Stimulated activated CD8-positive, alpha-beta memory T cell treated with anti-CD3 and anti-CD28 coated beads, Interleukin-2, amount 100 ng/mL, for 48 hours (primary cell): ENCODE measurements around the gene IFT27.

Source experiments
- DNase-seq, 2 donors: peaks; one replicate each; pipeline ENCODE4 v3.0.0-alpha.2; 2020; ENCODE audit warnings: low read depth in 2 of 2

Gene IFT27, protein sequence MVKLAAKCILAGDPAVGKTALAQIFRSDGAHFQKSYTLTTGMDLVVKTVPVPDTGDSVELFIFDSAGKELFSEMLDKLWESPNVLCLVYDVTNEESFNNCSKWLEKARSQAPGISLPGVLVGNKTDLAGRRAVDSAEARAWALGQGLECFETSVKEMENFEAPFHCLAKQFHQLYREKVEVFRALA

DNA sequence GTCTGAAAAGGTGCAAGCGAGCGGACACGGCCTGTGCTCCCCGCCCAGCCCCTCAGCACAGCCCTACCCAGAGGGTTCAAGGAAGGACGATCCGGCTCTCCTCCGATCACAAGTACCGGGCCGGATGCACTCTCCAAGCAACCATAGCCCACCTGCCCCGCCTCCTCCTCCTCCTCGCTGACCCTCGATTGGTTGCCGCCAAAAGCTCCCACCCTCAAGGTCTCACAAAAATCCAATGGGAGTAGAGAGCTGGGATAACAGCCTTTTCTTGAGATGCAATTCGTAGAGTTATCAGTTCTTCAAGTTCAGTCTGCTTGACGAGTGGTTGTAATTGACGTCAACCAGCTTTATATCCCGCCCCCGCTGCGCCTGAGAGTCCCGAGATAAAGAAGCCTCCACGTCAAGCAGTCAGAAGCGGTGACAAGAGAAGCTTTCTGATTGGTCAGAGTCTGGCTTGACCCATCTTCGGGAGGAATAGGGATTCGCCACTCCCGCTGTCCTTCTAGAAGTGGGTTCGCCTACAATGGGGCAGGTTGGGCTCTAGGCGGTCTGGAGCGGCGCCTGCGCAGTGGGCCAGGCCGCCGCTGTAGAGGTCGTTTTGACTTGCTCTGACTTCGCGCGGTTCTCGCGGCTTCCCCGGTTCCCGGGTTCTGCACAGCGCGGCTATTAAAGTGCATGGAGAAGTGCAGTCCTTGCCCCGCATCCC lies at the start of gene IFT27:
IFT27 (minus strand) TSS at position 156 of the 706 bp plus-strand sequence. CDS start 412 bp downstream, outside the sequence.
- peak; percentile 85 to 92 for DNase-seq

DNA sequence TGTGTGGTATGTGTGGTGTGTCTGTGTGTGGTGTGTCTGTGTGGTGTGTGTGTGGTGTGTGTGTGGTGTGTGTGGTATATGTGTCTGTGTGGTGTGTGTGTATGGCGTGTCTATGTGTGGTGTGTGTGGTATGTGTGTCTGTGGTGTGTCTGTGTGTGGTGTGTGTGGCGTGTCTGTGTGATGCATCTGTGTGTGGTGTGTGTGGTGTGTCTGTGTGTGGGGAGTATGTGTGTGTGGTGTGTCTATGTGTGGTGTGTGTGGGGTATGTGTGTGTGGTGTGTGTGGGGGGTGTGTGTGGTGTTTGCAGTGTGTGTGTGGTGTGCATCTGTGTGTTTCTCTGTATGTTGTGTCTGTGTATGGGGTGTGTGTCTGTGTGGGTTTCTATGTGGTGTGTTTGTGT lies 48.7 kb upstream of the IFT27 start:
- DNase-seq: no peak

GRCh38 chr22:36823186-36823839 lies 47.4 kb upstream of the IFT27 start:
- no peak for DNase-seq

- no peak for DNase-seq
Observed at GRCh38 chr22:36822581-36822980, 46.7 kb upstream of the IFT27 start.

DNA sequence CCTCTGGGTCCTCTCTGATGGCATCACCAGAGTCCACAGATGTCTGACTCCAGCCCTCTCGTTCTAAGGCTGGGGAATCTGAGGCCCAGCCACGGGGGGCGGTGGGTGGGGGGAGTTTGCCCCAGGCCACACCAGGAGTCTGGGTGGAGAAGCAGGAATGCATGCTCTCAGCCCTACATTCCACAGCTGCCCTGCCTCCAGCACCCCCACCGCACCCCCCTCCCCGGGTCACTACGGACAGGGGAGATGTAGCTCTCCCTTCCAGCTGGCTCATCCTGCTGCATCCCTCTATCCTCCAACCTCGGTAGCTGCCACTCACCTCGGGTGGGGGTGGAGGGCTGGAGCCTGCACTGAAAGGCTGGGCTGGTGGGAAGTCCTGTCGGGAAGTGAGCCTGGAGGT lies 43.2 kb upstream of the IFT27 start:
- DNase-seq: no peak

DNA sequence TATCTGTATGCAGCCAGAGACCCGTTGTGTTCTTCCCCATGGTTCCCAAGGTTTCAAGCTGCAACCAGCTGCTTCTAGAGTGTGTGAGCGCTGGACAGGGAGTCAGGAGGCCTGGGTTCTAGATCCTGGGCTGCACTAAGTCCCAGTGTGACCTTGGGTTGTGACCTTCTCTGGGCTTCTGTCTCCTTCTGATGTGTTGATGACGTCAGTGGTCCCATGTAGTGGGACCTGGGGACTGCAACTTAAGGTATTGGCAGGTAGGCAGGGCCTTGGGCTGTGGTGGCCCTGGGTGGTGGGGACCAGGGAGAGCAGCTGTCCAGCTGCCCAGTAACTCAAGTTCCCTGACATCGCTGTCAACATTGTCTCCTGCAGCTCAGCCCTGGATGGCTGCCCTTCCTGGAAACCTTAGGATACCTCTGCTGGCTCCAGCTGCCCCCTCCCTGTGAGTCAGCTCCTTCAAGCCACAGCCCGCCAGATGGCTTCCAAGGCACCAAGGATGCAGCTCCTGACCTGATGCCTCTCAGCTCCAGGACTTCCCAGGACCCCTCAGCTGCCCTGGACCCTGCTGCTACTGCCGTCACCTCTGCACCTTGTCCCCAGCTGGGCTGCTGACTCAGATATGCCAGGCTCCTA lies 42.2 kb upstream of the IFT27 start:
- DNase-seq: no peak

GRCh38 chr22:36817525-36817848 lies 41.6 kb upstream of the IFT27 start:
- no peak for DNase-seq

GRCh38 chr22:36816636-36817524 lies 41.0 kb upstream of the IFT27 start, which contains the start of gene PVALB:
Gene PVALB (minus strand): TSS chr22:36817035. CDS start chr22:36817005, 30 bp downstream.
- no peak for DNase-seq

DNA sequence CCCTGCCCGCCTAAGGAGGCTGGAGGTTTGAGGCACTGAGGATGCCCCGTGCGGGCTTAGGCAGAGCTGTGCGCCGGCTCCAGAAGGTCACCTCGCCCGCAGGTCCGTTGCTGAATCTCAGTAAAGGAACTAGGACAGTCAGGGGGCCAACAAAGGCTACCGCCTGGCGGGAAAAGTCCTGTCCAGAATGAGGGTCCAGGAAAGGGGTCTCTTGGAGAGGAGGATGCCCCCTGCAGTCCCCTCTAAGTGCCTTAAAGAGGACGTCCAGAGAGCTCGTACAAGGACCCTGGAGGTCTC lies 40.4 kb upstream of the IFT27 start:
- DNase-seq: no peak

- DNase-seq: no peak
Observed at GRCh38 chr22:36815558-36816338, 39.8 kb upstream of the IFT27 start.

GRCh38 chr22:36814801-36815200 lies 38.9 kb upstream of the IFT27 start:
- no peak for DNase-seq

GRCh38 chr22:36811094-36811800 lies 35.3 kb upstream of the IFT27 start:
- DNase-seq: no peak

- DNase-seq: no peak
Observed at GRCh38 chr22:36809351-36809750, 33.4 kb upstream of the IFT27 start.

GRCh38 chr22:36808721-36809344 lies 32.9 kb upstream of the IFT27 start:
- no peak for DNase-seq

- DNase-seq: no peak
Observed at GRCh38 chr22:36807627-36808026, 31.7 kb upstream of the IFT27 start.

GRCh38 chr22:36806835-36807234 lies 30.9 kb upstream of the IFT27 start:
- DNase-seq: no peak

GRCh38 chr22:36803358-36803757 lies 27.4 kb upstream of the IFT27 start:
- DNase-seq: no peak

GRCh38 chr22:36798674-36799066 lies 22.8 kb upstream of the IFT27 start:
- no peak for DNase-seq

GRCh38 chr22:36797911-36798673 lies 22.2 kb upstream of the IFT27 start:
- no peak for DNase-seq
